AML-193 (cell line): ENCODE results near the gene CBFA2T3.
A peak's percentile ranks its signal among the peaks of the same experiment; 100 is the strongest.
"Not testable (repeated sequence)": the region's sequence is repeated elsewhere in the genome, so short reads cannot be mapped to it uniquely, and the experiment has no call there.

ENCODE experiments used
- DNase-seq, 2 experiments: peaks; one replicate each; lab custom pipeline; 2025; lab: John Stamatoyannopoulos, UW

Gene CBFA2T3

DNA sequence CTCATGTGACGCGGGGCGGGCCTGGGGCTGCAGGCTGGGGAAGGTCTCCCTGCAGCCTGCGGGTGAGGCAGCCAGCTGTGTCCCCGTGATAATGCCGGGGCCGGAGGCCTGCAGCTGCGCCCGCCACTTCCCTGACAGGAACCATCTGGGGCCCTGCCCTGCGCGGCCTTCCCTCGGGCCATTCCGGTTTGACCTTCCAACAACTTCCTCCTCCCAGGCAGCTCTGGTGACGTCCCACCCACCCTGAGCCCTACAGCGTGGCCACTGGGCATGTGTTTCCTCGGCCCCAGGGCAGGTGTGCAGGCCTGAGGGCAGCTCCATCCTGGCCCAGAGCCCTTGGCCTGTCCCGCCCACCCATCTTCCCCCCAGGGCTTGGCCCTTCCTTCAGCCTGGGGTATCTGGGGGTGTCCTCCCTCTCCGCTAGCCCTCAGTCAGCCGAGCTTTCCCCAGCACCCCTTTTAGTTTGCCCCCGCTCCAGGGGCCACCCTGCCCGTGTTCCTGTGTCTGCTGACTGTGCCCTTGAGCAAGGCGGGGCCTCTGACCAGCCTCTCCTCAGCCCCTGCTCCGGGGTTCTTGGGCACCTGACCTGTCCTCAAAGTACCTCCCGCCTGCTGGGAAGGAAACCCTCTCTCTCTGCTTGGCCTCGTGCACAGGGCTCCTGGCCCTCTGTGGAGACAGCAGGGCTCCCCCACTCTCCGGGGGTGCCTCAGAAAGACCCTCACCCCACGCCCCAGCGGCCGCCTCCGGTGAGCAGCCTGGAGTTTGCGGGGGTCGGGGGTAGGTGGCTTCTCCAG lies at the start of gene CBFA2T3:
CBFA2T3 (minus strand) TSS at position 190 of the 794 bp plus-strand sequence. CDS start 400 bp downstream, outside the sequence.
- peak; percentile 96 to 97 for DNase-seq

- DNase-seq, result no peak
Measured at GRCh38 chr16:89026121-89026612, 49.2 kb upstream of the CBFA2T3 start.

DNA sequence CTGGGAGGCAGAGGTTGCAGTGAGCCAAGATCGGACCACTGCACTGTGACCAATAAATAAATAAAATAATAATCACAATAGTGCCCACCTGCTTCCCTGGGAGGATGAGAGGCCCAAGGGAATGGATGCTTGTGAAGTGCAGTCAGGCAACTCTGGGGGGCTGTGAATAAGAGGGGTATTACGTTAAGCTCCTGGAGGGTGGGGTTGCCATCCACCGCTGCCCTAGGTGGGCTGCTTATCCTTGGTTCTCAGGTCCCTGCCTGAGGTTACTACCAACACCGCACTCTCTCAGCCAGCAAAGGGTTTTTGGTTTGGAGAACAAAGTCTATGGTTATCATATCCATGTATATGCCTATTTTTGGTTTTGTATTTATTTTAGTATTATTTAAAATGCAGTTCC lies 48.6 kb upstream of the CBFA2T3 start:
- no peak for DNase-seq

GRCh38 chr16:89024546-89025060 lies 47.6 kb upstream of the CBFA2T3 start:
- DNase-seq, result no peak

DNA sequence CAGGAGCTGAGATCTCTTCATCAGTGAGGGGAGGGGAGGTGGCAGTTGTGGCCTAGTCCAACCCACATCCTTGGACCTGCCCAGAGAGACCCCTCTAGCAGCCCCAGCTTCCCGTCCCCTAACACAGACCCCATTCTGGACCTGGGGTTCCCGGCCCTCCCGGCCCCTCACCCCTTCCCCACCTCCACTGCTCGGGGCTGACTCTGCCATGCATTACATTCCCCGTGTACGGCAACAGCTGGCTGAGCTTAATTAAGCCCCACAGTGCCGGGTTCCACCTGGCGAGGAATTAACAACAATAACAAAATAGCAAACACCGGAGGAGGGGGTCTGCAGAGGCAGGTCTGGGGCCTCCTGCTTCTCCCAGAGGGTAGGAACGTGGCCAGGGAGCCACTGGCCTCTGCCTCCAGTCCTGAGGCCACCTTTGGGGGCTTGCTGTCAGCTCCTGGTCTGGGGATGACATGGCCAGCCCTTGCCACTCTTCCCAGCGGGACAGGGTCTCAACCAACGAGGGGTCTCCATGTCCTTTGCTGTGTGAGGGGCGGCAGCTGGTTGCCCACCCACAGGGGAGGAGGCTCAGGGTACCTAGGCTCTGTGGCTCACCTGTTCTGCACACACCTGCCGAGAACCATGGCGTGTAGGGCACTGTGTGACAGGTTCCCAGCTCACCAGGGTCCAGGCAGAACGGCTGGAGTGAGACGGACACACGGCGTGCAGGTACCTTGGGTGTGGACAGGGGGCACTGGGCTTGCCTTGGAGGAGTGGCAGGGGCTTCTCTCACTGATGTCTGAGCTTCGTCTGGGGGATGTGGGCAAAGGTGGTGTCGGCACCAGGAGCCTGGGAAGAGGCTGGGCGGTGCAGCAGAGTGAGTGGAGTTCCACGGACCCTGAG lies 46.9 kb upstream of the CBFA2T3 start:
- DNase-seq, result no peak

- no peak for DNase-seq
Measured at GRCh38 chr16:89023151-89023551, 46.1 kb upstream of the CBFA2T3 start.

GRCh38 chr16:89022051-89022836 lies 45.2 kb upstream of the CBFA2T3 start:
- DNase-seq, result no peak

- no peak for DNase-seq
Measured at GRCh38 chr16:89020925-89021595, 44.1 kb upstream of the CBFA2T3 start.

DNA sequence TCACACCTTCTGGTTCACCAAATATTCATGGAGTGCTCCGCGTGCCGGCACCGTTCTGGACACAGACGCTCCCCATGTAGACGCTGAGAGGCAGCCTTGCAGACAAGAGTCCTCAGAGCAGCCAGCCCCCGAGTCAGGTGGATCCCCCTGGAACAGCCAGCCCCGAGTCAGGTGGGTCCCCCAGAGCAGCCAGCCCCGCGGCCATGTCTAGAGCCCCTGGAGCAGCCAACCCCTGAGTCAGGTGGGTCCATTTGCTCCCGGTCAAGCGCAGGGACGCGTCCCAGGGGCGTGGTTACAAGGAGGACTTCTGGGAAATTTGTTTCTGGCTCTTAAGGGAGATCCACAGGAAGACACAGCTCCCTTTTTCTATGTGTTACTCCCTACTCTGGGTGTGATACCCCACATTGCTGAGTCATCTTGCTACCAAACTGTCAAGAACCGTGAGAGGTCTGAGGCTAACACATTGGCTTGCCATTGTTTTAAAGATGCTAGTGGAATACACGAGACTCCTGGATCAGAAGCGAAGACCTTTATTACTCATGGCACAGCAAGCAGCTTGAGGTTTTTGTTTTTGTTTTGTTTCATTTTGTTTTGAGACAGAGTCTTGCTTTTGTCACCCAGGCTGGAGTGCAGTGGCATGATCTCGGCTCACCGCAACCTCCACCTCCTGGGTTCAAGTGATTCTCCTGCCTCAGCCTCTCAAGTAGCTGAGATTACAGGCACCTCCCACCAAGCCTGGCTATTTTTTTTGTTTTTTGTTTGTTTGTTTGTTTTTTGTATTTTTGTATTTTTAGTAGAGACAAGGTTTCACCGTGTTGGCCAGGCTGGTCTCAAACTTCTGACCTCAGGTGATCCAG lies 43.3 kb upstream of the CBFA2T3 start:
- no peak for DNase-seq

DNA sequence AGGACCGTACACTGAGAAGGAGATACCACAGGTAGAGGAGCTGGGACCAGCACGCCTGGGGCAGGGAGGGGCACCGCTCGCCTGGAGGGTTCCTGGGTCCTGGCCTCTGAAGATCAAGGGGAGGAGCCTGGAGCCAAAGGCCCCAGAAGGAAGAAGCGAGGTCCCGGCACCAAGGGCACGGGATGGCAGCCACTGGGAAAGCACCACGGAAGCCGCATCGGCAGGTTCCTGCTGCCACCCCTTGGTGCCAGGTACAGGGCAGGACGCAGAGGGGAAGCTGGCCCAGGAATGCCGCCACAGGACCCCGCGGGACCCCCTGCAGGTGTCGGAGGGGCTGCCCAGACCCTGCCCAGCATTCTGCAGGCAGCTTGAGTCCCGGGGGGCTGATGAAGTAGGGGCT lies 42.5 kb upstream of the CBFA2T3 start:
- DNase-seq, result no peak

DNA sequence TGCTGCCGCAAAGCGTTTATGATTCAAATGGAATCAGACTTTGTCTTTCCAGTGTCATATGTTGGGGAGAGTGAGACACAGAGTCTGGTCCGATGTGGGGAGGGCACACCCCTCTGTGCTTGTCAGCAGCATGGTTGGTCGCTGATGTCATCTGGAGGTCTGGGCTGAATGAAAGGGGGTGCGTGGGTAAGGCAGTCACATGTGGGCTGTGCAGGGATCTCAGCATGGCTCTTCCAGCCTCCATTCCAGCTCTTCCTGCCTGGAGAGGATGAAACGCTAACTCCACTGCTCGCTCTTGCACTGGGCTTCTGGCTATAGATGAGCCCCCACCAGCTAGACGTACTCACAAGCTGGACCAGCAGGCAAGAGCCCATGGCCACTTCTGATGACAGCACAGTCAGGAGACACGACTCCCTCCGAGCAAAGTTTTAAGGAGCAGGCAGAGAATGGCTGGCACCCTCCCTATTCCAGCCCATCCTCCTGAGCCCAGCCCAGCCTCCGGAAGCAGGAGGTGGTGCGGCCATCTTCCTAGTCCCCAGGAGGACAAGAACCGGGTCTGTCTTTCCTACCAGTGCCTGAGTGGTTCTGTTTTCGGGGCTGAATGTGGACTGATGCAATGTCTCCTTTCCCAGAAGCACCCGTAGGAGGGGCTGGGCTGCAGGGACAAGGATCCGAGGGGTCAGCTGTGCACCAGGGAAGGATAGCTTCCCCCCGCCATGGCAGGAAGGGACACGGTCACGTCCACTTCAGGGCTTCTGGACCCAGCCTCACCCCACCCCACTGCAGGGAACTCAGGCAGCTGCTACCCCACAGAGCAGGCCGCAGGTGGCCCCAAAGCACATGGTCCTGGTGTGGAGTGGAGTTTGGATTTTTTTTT lies 41.5 kb upstream of the CBFA2T3 start:
- no peak for DNase-seq

DNA sequence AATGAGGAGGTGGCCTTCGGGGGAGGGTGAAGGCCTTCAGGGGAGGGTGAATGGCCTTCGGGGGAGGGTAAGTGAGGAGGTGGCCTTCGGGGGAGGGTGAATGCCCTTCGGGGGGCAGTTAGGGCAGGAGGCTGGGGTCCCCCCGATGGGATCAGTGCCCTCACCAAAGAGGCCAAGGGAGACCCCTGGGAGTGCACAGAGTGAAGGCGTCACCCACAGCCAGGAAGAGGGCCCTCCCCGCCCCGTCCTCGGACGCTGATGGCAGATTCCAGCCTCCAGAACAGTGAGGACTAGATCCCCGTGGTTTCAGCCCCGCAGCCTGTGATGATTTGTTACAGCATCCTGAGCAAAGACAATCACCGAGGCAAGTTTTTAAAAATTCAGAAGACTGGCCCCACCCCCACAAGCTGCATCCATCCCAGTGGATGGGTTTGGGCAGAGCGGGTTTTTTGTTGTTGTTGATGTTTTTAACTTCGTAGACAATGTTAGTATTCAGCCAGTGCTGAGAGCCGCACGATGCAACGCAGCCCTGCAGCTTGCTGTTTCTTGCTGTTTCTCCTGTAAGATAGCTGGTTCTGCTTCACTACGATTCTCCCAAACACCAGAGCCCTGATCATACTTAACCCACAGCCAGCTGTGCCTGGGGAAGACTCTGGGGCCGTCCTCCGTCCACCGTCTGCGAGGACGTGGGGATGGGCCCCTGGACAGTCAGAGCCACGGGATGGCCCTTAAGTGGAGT lies 40.7 kb upstream of the CBFA2T3 start:
- DNase-seq, result no peak

GRCh38 chr16:89016561-89016960 lies 39.6 kb upstream of the CBFA2T3 start:
- not testable (repeated sequence) for DNase-seq

- no peak for DNase-seq
Measured at GRCh38 chr16:89015271-89015859, 38.4 kb upstream of the CBFA2T3 start.

GRCh38 chr16:89014403-89015230 lies 37.6 kb upstream of the CBFA2T3 start:
- no peak for DNase-seq

DNA sequence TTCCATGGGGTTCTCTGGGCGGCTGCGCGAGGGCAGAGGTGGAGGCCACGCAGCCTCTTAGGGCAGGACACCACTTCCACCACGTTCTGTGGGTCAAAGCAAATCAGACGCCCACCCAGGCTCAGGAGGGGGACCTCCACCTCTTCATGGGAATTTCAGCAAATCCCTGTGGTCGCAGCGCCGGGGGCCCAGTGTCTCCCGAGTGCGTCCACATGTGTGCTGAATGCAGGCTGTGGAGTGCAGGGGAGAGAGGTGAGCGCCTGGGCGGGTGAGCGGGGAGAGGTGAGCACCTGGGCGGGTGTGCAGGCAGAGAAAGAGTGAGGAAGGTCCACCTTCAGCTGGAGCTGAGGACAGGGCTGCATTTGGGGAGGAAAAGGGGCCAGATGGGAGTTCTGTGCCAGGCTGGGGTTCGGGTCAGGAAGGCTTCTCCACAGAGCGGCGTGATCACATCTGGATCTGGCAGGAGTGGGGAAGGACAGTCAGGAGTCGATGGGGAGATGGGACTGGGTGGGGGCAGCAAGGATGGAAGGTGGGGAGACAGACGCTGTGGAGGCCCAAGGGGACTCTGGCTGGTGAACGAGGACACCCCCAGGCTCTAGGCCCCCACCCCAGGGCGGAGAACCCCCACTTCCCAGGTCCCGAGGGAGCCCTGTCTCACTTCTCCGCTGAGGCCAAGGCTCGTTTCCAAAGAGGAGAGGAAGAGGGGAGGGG lies 36.8 kb upstream of the CBFA2T3 start:
- DNase-seq, result no peak

DNA sequence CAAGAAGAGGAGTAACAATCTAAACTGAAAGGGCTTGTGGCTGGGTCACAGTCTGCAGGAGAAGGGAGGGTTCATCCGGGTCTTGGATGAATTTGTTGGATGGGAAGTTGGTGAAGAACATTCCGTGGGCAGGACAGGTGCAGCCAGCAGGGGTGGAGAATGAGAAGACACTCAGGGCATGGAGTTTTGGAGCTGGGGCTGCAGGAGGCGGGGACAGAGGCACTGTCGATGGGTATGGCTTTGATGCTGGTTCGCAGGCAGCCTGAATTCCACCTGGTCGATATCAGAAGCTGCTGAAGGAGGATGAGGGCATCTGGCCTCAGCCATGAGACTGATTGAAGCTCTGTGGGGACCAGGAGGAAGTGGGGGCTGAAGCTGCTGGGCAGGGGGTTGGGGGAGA lies 36.1 kb upstream of the CBFA2T3 start:
- DNase-seq, result no peak
